CD4-positive, alpha-beta T cell treated with Interferon gamma for 1 hour (primary cell): ENCODE measurements around the gene INSIG1.
A peak's percentile ranks its signal among the peaks of the same experiment; 100 is the strongest.

ENCODE experiments used
- DNase-seq: peaks from one replicate; pipeline ENCODE4 v3.0.0-alpha.2; 2020

INSIG1 gene

DNA sequence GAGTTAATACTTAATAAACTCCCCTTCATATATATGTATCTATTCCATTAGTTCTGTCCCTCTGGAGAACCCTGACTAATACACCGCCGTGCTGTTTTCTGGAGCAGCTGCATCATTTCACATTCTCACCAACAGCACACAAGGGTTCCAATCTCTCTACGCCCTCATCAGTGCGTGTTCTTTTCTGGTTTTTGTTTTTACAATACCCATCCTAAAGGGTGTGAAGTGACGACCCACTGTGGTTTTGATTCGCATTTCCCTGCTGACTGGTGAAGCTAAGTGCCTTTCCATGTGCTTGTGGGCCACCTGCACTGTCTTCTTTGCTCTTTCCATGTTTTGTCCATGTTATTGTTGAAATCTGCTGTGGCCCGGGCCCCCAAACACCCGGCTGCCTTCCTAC lies 11.0 kb upstream of the INSIG1 start:
- no peak for DNase-seq

- DNase-seq: no peak
Observed at GRCh38 chr7:155287284-155287935, 10.3 kb upstream of the INSIG1 start.

- DNase-seq: no peak
Observed at GRCh38 chr7:155288055-155288454, 9.6 kb upstream of the INSIG1 start.

DNA sequence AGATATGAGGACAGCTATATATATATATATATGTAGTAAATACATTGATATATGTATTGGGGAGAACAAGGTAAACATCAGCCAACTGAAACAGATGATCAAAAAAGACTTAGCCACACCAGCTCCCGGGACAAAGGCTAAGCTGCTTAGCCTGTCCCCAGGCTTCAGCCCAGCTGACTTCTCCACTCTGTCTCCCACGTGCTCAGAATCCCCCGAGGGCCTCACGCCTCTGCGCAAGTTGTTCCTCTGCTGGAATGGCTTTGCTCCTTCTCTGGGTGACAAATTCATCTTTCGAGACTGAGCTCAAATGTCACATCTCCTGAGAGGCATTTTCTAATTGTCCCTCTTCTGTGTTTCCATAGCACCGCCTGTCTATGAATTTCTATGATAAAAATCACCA lies 8.6 kb upstream of the INSIG1 start:
- no peak for DNase-seq

DNA sequence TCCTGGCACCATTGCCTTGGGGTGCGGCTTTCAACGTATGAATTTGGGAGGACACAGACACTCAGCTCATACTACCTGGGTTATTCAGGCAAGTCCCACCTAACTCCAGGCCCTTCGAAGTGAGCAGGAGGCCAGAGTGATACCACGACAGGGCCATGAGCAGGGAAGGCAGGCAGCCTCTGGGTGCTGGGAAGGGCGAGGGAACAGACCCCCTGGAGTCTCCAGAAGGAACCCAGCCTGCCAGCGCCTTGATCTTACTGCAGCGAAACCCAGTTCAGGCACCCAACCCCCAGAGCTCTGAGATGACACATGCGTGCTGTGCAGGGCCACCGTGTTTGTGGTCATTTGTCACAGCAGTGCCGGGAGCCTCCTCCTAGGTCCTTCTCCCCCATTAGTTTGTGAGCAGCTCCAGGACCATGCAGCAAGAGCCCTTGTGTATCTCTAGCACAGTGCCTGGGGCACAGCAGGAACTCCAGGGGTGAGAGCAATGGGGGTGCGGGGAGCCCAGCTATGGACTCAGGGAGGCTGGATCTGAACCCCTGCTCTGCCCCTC lies 7.7 kb upstream of the INSIG1 start:
- no peak for DNase-seq

GRCh38 chr7:155291045-155291530 lies 6.6 kb upstream of the INSIG1 start:
- DNase-seq: peak; percentile 55

- no peak for DNase-seq
Observed at GRCh38 chr7:155291729-155292128, 5.9 kb upstream of the INSIG1 start.

GRCh38 chr7:155292680-155293226 lies 4.9 kb upstream of the INSIG1 start:
- no peak for DNase-seq

- no peak for DNase-seq
Observed at GRCh38 chr7:155293721-155294510, 3.8 kb upstream of the INSIG1 start.

GRCh38 chr7:155294511-155294778 lies 3.2 kb upstream of the INSIG1 start:
- DNase-seq: no peak

GRCh38 chr7:155295511-155295910 lies 2.2 kb upstream of the INSIG1 start:
- no peak for DNase-seq

- DNase-seq: no peak
Observed at GRCh38 chr7:155296006-155296787, 1.5 kb upstream of the INSIG1 start.

DNA sequence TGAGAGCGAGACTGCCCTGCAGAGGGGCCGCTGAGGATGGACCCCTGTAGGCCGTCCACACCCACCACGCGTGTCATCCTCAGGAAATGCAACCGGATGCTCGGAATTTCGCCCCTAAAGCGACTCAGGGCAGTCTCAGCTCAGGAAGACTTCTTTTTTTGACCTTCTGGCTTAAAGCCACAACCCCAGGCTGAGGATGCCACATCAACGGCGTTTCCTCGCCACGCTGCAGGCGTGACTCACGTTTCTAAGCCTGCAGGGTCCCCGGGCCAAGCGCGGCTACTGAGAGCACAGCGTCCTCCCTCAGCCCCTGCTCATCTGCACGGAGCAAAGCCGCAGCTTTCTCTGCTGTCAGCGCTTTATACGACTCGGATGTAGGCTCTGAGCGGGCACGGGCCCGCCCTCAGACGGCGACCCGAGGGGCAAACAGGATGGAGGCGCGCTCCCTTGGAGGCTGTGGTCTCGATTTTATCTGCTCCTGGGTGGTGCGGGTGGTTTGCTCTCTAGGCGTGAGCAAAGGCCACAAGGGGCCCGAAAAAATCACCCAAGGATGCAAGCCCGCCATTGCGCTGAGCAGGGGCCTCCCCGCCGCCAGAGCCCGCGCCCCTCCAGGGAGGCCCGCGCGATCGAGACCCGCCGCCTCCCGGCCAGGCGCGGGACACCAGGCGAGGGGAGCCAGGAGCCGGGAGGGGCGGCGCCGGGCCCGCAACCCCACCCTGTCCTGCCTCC lies 726 bp upstream of the INSIG1 start:
- peak; percentile 81 for DNase-seq

- DNase-seq: no peak
Observed at GRCh38 chr7:155298288-155298833, 683 bp downstream of the INSIG1 start.

GRCh38 chr7:155298834-155299534 lies 1.3 kb downstream of the INSIG1 start:
- peak; percentile 97 for DNase-seq

- peak; percentile 15 for DNase-seq
Observed at GRCh38 chr7:155299535-155300202, 2.0 kb downstream of the INSIG1 start.

DNA sequence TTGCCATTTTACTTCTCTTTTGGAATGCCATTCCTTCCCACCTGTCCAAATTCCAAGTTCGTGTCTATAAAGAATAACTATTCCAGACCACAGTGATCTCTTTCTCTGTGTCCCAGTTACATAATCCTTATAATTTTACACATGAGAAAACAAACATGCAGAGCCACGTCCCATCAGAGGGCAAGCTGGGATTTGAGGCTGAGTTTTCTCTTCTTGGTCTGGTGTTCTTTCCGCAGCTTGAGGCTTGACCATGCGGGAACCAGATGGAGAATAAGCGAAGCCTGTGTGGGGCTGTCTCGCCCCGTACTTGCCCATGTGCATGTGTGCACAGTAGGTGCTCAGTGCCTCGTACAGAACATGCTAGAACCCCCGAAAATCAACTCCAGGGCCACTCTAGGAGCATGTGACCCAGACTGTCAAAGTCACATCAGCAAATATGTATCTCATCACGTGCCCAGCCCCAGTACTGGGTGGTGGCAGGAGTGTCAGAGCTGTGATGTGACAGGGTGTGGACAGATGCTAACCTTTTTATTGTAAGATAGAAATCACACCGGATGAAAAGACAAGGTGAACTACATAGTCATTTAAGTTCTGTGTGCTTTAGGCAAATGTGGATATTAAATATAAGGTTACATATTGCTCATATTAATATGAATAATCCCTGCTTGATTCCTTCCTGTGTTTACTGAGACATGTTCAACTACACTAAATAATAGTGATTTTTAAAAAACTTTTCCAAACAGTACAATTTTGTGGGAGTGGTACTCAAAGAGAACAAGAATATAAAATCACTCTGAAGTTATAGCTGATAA lies 3.2 kb downstream of the INSIG1 start:
- DNase-seq: no peak

DNA sequence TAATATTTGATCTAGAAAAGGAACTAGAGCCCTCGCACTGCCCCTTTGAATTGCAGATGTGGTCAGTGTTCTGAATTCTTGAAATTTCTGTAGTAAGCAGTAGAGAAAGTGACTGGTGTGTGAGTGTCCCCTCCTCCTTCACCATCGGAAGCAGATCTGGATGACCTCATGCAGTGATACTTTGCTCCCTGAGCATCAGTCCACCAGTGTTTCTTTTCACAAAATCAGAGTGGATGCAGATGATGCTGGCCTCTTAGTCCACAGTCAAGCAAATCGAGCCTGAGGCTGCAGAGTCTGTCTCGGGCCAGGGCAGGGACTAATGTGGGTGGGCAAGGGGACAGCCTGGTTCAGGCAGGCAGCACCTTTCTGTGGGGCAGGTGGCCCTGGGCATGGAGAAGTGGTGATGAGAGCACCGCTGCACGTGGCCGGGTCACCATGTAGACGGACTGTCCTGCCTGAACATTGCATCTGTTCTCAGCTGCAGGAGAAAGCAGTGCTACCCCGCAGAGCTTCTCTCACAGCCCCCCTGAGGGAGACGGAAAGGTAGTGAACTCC lies 5.4 kb downstream of the INSIG1 start:
- DNase-seq: no peak

DNA sequence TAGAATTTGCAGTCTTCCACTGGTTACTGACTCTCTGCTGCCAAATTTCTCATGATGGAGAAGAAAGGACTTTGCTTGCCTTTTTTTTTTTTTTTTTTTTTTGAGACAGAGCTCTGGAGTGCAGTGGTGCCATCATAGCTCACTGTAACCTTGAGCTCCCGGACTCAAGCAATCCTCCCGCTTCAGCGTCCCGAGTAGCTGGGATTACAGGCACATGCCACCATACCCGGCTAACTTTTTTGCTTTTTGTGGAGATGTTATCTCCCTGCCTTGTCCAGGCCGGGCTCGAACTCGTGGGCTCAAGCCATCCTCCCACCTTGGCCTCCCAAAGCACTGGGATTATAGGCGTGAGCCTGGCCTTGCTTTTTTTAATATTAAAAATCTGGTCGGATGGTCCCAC lies 6.2 kb downstream of the INSIG1 start:
- DNase-seq: no peak
